HEK293 (cell line): Measurements from ENCODE around the gene IGF1R.

Experiments
- CTCF ChIA-PET: fragments of 350-600 bp; formaldehyde crosslinking; extraction: SDS; loops from one replicate; lab custom pipeline; 2021; ENCODE audit warnings: antibody characterized with exemption; lab: Yijun Ruan, JAX
- POLR2A ChIA-PET: fragments of 300-600 bp; formaldehyde crosslinking; extraction: SDS; loops from one replicate; lab custom pipeline; 2020; ENCODE audit warnings: antibody characterized with exemption, inconsistent platforms; lab: Yijun Ruan, JAX
- H3K27ac ChIP-seq: fragments of 200-500 bp; sonication (Bioruptor generic); 2 replicates; pipeline ENCODE4 v1.5.1; 2014; ENCODE audit warnings: low read depth, low read length, control low read depth, inconsistent platforms; ENCODE audit errors: extremely low read depth
- H3K36me3 ChIP-seq, 2 experiments: fragments of 200-500 bp in 1 of 2; sonication (Bioruptor generic) in 1 of 2; 1 replicate in 1 of 2; 2 replicates in 1 of 2; pipeline ENCODE4 v1.5.1; 2014 to 2017; ENCODE audit warnings: inconsistent platforms in 2 of 2, low read length in 2 of 2; ENCODE audit not compliant: control insufficient read depth in 2 of 2, insufficient read depth in 1 of 2
- H3K4me1 ChIP-seq: fragments of 200-500 bp; sonication (Bioruptor generic); 2 replicates; pipeline ENCODE4 v1.5.1; 2014; ENCODE audit warnings: mild to moderate bottlenecking, low read length, inconsistent platforms; ENCODE audit not compliant: control insufficient read depth, insufficient read depth
- H3K4me3 ChIP-seq: 2 replicates; pipeline ENCODE4 v1.5.1; 2011; ENCODE audit warnings: low read depth, mild to moderate bottlenecking, control low read depth, low read length, moderate library complexity
- H3K9me3 ChIP-seq: fragments of 200-500 bp; sonication (Bioruptor generic); 2 replicates; pipeline ENCODE4 v1.5.1; 2014; ENCODE audit warnings: low read depth, low read length, inconsistent platforms; ENCODE audit not compliant: control insufficient read depth, insufficient read depth
- EGR2 ChIP-seq: fragments of 450-650 bp; formaldehyde crosslinking; IDR thresholded peaks from 2 replicates; pipeline ENCODE4 v1.5.1; 2016; ENCODE audit warnings: low read depth, missing biosample characterization, missing genetic modification characterization
- GLIS1 ChIP-seq: fragments of 450-650 bp; formaldehyde crosslinking; IDR thresholded peaks from 2 replicates; pipeline ENCODE4 v1.5.1; 2016; ENCODE audit warnings: missing biosample characterization, missing genetic modification characterization
- KLF10 ChIP-seq: fragments of 450-650 bp; IDR thresholded peaks from 2 replicates; pipeline ENCODE4 v1.5.1; 2018; ENCODE audit warnings: missing biosample characterization, mild to moderate bottlenecking, missing genetic modification characterization
- SCRT1 ChIP-seq: fragments of 450-650 bp; formaldehyde crosslinking; IDR thresholded peaks from 2 replicates; pipeline ENCODE4 v1.5.1; 2016; ENCODE audit warnings: missing biosample characterization, missing genetic modification characterization, borderline replicate concordance
- SP7 ChIP-seq: fragments of 450-650 bp; formaldehyde crosslinking; IDR thresholded peaks from 2 replicates; pipeline ENCODE4 v1.5.1; 2016; ENCODE audit warnings: missing biosample characterization, missing genetic modification characterization
- ZNF112 ChIP-seq: fragments of 450-650 bp; formaldehyde crosslinking; IDR thresholded peaks from 2 replicates; pipeline ENCODE4 v1.5.0; 2017; ENCODE audit warnings: missing biosample characterization, missing genetic modification characterization
- ZNF121 ChIP-seq: fragments of 450-650 bp; formaldehyde crosslinking; IDR thresholded peaks from 2 replicates; pipeline ENCODE4 v1.5.1; 2016; ENCODE audit warnings: missing biosample characterization, missing genetic modification characterization
- ZNF211 ChIP-seq: fragments of 450-650 bp; formaldehyde crosslinking; IDR thresholded peaks from 2 replicates; pipeline ENCODE4 v1.5.1; 2016; ENCODE audit warnings: low read depth, missing biosample characterization, missing genetic modification characterization
- ZNF23 ChIP-seq: fragments of 450-650 bp; formaldehyde crosslinking; IDR thresholded peaks from 2 replicates; pipeline ENCODE4 v1.5.1; 2016; ENCODE audit warnings: missing biosample characterization, missing genetic modification characterization, borderline replicate concordance
- ZNF274 ChIP-seq, 2 experiments: fragments of 200-500 bp in 1 of 2; fragments of 450-650 bp in 1 of 2; sonication (Bioruptor generic) in 1 of 2; formaldehyde crosslinking in 1 of 2; IDR thresholded peaks; 2 replicates each; pipeline versions ENCODE4 v1.5.1 to v1.6.1; 2014 to 2016; ENCODE audit warnings: borderline replicate concordance in 1 of 2, inconsistent platforms in 1 of 2, low read length in 1 of 2, missing biosample characterization in 1 of 2, missing genetic modification characterization in 1 of 2
- ZNF37A ChIP-seq: fragments of 450-650 bp; IDR thresholded peaks from 2 replicates; pipeline ENCODE4 v1.5.1; 2018; ENCODE audit warnings: missing biosample characterization, missing genetic modification characterization
- ZNF548 ChIP-seq: fragments of 450-650 bp; formaldehyde crosslinking; IDR thresholded peaks from 2 replicates; pipeline ENCODE4 v1.5.1; 2016; ENCODE audit warnings: missing biosample characterization, missing genetic modification characterization
- ZNF555 ChIP-seq: fragments of 450-650 bp; formaldehyde crosslinking; conservative IDR thresholded peaks from 2 replicates; pipeline ENCODE4 v1.5.1; 2017; ENCODE audit warnings: missing biosample characterization, mild to moderate bottlenecking, missing genetic modification characterization, inconsistent platforms
- ZNF600 ChIP-seq: fragments of 450-650 bp; formaldehyde crosslinking; IDR thresholded peaks from 2 replicates; pipeline ENCODE4 v1.5.1; 2016; ENCODE audit warnings: missing biosample characterization, missing genetic modification characterization
- ZNF629 ChIP-seq: fragments of 450-650 bp; formaldehyde crosslinking; IDR thresholded peaks from 2 replicates; pipeline ENCODE4 v1.5.1; 2017; ENCODE audit warnings: missing biosample characterization, missing genetic modification characterization
- ZNF677 ChIP-seq: fragments of 450-650 bp; IDR thresholded peaks from 2 replicates; pipeline ENCODE4 v1.5.0; 2018; ENCODE audit warnings: missing biosample characterization, mild to moderate bottlenecking, missing genetic modification characterization, moderate library complexity
- ZNF777 ChIP-seq: fragments of 450-650 bp; formaldehyde crosslinking; IDR thresholded peaks from 2 replicates; pipeline ENCODE4 v1.5.1; 2017; ENCODE audit warnings: missing biosample characterization, missing genetic modification characterization, borderline replicate concordance
- ZSCAN23 ChIP-seq: fragments of 450-650 bp; formaldehyde crosslinking; IDR thresholded peaks from 2 replicates; pipeline ENCODE4 v1.5.1; 2016; ENCODE audit warnings: missing biosample characterization, missing genetic modification characterization
- ZSCAN4 ChIP-seq: fragments of 450-650 bp; formaldehyde crosslinking; IDR thresholded peaks from 2 replicates; pipeline ENCODE4 v1.5.1; 2017; ENCODE audit warnings: missing biosample characterization, missing genetic modification characterization
- ZXDB ChIP-seq: fragments of 450-650 bp; formaldehyde crosslinking; IDR thresholded peaks from 2 replicates; pipeline ENCODE4 v1.5.1; 2016; ENCODE audit warnings: missing biosample characterization, missing genetic modification characterization
- TF ChIP-seq, protein P1 (sequence below): fragments of 450-650 bp; formaldehyde crosslinking; IDR thresholded peaks from 2 replicates; pipeline ENCODE4 v1.5.1; 2016; ENCODE audit warnings: missing biosample characterization, missing genetic modification characterization
- TF ChIP-seq, protein P2 (sequence below): fragments of 450-650 bp; formaldehyde crosslinking; IDR thresholded peaks from 2 replicates; pipeline ENCODE4 v1.5.1; 2016; ENCODE audit warnings: missing biosample characterization, missing genetic modification characterization

IGF1R gene

GRCh38 chr15:98796685-98797357 lies 148.5 kb downstream of the IGF1R start:
- Histone ChIP-seq H3K36me3 (no peaks in the 10 kb centered on the region), H3K9me3 (no peaks in the 10 kb centered on the region), H3K4me3 (no peak overlapping the region), H3K4me1 (peaks cover 61% of the 10 kb centered on the region), H3K27ac (no peak overlapping the region)
- TF ChIP-seq ZXDB: no peak
- no peak for TF ChIP-seq ZSCAN4
- no peak for TF ChIP-seq ZNF677 (tag by site-specific recombination)
- TF ChIP-seq ZNF211 (tag by site-specific recombination): no peak
- no peak for TF ChIP-seq EGR2 (tag by site-specific recombination)
- TF ChIP-seq, protein P1, sequence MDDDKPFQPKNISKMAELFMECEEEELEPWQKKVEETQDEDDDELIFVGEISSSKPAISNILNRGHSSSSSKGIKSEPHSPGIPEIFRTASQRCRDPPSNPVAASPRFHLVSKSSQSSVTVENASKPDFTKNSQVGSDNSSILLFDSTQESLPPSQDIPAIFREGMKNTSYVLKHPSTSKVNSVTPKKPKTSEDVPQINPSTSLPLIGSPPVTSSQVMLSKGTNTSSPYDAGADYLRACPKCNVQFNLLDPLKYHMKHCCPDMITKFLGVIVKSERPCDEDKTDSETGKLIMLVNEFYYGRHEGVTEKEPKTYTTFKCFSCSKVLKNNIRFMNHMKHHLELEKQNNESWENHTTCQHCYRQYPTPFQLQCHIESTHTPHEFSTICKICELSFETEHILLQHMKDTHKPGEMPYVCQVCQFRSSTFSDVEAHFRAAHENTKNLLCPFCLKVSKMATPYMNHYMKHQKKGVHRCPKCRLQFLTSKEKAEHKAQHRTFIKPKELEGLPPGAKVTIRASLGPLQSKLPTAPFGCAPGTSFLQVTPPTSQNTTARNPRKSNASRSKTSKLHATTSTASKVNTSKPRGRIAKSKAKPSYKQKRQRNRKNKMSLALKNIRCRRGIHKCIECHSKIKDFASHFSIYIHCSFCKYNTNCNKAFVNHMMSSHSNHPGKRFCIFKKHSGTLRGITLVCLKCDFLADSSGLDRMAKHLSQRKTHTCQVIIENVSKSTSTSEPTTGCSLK (tag by site-specific recombination): no peak
- TF ChIP-seq, protein P2, sequence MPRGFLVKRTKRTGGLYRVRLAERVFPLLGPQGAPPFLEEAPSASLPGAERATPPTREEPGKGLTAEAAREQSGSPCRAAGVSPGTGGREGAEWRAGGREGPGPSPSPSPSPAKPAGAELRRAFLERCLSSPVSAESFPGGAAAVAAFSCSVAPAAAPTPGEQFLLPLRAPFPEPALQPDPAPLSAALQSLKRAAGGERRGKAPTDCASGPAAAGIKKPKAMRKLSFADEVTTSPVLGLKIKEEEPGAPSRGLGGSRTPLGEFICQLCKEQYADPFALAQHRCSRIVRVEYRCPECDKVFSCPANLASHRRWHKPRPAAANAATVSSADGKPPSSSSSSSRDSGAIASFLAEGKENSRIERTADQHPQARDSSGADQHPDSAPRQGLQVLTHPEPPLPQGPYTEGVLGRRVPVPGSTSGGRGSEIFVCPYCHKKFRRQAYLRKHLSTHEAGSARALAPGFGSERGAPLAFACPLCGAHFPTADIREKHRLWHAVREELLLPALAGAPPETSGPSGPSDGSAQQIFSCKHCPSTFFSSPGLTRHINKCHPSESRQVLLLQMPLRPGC (tag by site-specific recombination): no peak
- no peak for TF ChIP-seq ZNF555 (tag by site-specific recombination)
- no peak for TF ChIP-seq ZNF274 (IDR thresholded peaks at IDR 0.05; ENCODE audit: low read length)
- no peak for TF ChIP-seq ZNF274 (tag by site-specific recombination; IDR thresholded peaks at IDR 0.05; ENCODE audit: borderline replicate concordance)
- TF ChIP-seq KLF10: no peak
- no peak for TF ChIP-seq ZNF777 (tag by site-specific recombination)
- TF ChIP-seq ZSCAN23 (tag by site-specific recombination): no peak
- TF ChIP-seq ZNF121 (tag by site-specific recombination): no peak
- no peak for TF ChIP-seq ZNF23 (tag by site-specific recombination)
- TF ChIP-seq ZNF37A (tag by site-specific recombination): no peak
- TF ChIP-seq ZNF548: no peak
- no peak for TF ChIP-seq ZNF629 (tag by site-specific recombination)
- no peak for TF ChIP-seq SCRT1 (tag by site-specific recombination)
- no peak for TF ChIP-seq SP7
- no peak for TF ChIP-seq GLIS1 (tag by site-specific recombination)
- ChIA-PET POLR2A (no interaction called here), CTCF (interaction anchor here (0.6 to 6.4 kb wide), 5 partner anchors 18 to 150 kb away, joined by 3 to 29 read pairs (median 3); no protein-coding TSS in a partner anchor)

DNA sequence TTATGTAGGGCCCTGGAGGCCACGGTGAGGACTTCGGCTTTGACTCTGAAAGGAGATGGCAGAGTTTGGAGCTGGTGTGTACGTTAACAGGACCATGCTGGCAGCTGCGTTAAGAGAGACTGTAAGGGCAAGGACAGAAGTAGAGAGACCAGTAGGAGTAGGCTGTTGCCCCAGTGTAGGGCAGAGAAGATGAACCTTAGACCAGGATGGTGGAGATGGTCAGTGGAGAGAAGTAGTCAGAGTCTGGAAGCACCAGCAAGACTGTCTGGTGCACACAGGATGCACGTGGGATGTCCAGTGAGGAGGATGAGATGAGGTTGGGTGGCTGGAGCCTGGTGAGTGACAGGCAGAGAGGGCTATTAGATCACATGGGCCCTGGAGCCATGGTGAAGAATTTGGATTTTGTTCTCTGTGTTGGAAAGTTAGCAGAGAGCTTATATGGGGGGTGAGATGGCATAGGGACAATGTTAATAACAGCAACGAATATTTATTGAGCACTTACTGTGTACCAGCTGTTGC lies 150.1 kb downstream of the IGF1R start:
- H3K27ac ChIP-seq: no peak overlapping the region; the same call in 1 of the 2 replicates
- CTCF ChIA-PET: interaction anchor here (0.5 to 6.4 kb wide), 7 partner anchors 9 to 146 kb away, joined by 3 to 29 read pairs (median 4); no protein-coding TSS in a partner anchor

More for the DNA sequence above, 150.1 kb downstream of the IGF1R start:
- H3K4me3 ChIP-seq: no peak overlapping the region
- H3K36me3 ChIP-seq: no peaks in the 10 kb centered on the region
- peaks cover 47% of the 10 kb centered on the region for H3K4me1 ChIP-seq
- TF ChIP-seq ZNF600 (peak; percentile 52), ZNF112 (tag by site-specific recombination) (no peak)
- no peaks in the 10 kb centered on the region for H3K9me3 ChIP-seq
- POLR2A ChIA-PET: no interaction called here
